GM12801 (cell line): ENCODE data around the gene THRA.

Experiments used
- TF ChIP-seq, protein P1 (sequence below): IDR thresholded peaks from one replicate; pipeline ENCODE4 v1.5.1; 2011; ENCODE audit warnings: control low read depth; ENCODE audit not compliant: insufficient read length; ENCODE audit errors: extremely low read depth

Gene THRA

DNA sequence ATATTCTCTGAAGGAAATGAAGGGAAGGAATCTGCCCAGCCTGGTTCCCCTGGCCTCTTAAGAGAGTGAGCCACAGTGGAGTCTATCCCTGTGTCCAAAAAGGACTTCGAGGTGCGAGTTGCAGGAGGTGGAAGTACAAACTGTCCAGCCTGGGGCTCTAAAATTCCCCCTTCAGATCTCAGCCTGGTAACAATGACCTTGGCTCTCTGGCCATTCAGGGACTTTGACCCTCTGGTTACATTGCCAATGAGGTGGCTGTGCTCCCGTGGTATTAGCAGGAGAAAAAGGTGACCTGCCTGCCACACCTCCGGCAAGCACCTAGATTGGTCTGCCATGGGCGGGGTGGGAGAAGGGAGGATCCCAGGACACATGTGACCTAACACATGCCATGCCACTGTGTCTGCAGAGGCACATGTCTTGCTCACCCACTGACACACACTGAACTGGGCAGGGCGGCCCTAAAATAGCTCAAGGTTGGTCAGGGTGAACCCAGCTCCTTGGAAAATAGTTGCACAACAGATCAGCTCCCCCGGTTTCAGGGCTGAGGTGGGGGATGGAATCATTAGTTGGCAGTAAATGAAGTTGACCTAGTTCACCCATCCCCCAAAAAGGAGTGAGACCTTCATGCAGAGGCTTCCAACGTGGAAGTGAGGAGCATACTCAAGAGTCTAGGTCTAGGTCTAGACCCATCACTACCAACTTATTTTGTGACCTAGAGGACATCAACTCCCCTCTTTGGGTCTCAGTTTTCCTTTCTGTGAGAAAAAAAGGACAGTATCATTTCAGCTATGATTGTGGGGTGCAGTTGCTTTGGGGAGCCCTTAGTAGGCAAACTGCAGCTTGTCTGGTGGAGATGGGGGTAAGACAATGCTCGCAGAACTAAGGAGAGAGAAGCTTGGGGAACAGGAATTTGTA lies 35.4 kb downstream of the THRA start:
- TF ChIP-seq, protein P1, sequence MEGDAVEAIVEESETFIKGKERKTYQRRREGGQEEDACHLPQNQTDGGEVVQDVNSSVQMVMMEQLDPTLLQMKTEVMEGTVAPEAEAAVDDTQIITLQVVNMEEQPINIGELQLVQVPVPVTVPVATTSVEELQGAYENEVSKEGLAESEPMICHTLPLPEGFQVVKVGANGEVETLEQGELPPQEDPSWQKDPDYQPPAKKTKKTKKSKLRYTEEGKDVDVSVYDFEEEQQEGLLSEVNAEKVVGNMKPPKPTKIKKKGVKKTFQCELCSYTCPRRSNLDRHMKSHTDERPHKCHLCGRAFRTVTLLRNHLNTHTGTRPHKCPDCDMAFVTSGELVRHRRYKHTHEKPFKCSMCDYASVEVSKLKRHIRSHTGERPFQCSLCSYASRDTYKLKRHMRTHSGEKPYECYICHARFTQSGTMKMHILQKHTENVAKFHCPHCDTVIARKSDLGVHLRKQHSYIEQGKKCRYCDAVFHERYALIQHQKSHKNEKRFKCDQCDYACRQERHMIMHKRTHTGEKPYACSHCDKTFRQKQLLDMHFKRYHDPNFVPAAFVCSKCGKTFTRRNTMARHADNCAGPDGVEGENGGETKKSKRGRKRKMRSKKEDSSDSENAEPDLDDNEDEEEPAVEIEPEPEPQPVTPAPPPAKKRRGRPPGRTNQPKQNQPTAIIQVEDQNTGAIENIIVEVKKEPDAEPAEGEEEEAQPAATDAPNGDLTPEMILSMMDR = no peak

DNA sequence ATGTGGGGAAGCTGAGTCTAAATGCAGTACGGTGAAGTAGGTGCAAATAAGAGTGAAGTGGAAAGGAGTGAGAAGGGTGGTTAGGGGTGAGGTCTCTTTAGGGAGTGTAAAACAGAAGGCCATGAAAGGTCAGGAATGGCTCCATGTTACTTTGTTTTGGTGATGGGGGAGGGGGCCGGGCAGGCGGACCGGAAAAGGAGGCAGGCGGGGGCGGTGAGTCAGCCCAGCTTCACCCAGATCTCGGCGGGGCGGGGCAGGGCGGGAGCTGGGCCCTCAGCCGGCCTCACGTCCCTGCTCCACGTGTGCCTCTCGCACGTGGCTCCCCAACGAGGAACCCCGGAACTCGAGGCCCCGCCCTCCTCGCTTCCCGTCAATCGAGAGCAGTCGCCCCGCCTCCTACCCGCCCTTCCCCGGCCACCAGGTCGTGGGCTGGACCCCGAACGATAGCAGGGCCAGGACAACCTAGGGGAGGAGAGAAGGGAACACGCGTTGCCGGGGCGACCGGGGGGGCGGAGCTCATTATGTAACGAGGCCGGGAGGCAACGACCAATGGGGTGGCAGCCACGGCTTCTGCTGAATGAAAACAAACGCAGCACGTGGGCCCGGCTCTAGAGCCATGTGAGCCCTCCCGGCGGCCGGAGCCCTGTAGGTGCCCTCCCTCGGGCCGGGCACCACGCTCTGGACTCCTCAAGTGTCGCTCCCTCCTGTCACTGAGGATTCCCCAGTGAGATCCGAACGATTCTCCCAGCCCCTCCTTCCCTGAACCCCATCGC lies 36.3 kb downstream of the THRA start:
- TF ChIP-seq, protein P1 = no peak

DNA sequence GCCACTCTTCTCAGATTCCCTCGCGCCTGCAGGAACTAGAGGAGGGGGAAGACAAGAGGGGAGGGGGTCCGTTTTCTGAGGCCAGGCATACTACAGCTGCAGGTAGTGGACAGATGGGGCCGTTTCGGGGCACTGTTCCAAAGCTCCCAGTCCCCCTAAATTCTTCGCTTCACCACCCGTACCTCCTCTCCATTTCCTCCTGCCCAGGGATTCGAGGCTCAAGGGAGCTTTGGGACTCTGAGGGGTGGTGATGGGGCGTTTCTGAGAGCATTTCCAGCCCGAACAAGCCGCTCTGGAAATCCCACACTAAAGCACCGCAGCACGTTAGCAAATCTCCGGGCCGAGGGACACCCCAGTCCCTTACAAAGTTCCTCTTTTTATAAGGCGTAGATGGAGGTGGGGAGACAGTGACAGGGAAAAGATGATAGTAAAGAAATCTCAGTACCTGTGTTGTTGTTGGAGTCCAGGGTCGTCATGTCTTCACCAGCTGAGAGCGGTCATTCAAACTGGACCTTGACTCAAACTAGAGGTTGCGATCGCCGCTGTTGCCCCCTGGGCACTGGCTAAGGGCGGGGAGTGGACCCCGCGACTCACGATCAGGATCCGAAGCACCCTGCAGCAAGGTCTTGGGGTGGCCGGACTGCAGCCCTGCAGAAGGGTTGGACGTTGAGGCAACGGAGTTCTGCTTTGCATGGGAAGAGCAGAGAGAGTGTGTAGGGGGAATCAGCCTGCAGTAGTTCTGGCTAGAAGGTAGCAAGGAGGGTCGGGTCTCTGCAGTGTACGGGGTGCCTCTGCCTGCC lies 37.1 kb downstream of the THRA start:
- TF ChIP-seq, protein P1 = no peak

- TF ChIP-seq, protein P1 = no peak
These were observed 37.6 kb downstream of the THRA start, which contains the start of gene NR1D1 for GRCh38 chr17:40100419-40100668. Gene NR1D1, minus strand, starts transcription at chr17:40100589. Its CDS starts 495 bp downstream, at chr17:40100094.

GRCh38 chr17:40100669-40101366 lies 38.1 kb downstream of the THRA start:
- TF ChIP-seq, protein P1 = no peak

GRCh38 chr17:40101367-40102210 lies 38.8 kb downstream of the THRA start:
- TF ChIP-seq, protein P1 = no peak
